Measurements from ENCODE around the gene EIF2S3B. TPM values are rescaled to one million over a fixed set of nuclear protein-coding genes. Genes with fewer than 3 reads are reported as not detected.

EIF2S3B gene
- total RNA-seq, 1 experiment from 2014 or later: 0.55 TPM

GRCh38 chr12:10540776-10541205 lies 35.1 kb downstream of the EIF2S3B start (continued):
- TF ChIP-seq GRHL2 (CRISPR knock-in tag; IDR thresholded peaks at IDR 0.05; ENCODE audit: insufficient replicate concordance, severe bottlenecking) (no peak), NFATC4 (CRISPR knock-in tag; IDR thresholded peaks at IDR 0.05) (no peak), SMAD3 (CRISPR knock-in tag; IDR thresholded peaks at IDR 0.05; ENCODE audit: borderline replicate concordance) (no peak), OVOL2 (CRISPR knock-in tag; IDR thresholded peaks at IDR 0.05; ENCODE audit: borderline replicate concordance) (no peak), ATF3 (CRISPR knock-in tag; conservative IDR thresholded peaks at IDR 0.05) (no peak), ZNF425 (CRISPR knock-in tag; conservative IDR thresholded peaks at IDR 0.05) (no peak)

- Mint-ChIP-seq H3K4me3 (no peak overlapping the region), H3K36me3 (no peaks in the 10 kb centered on the region), H3K27ac (no peak overlapping the region), H3K27me3 (ENCODE audit: low read depth) (no peaks in the 10 kb centered on the region), H3K9me3 (no peaks in the 10 kb centered on the region), H3K4me1 (no peaks in the 10 kb centered on the region)
- ATAC-seq (no peak), DNase-seq (ENCODE audit: low spot score) (no peak)
- ChIA-PET CTCF (no interaction called here), POLR2A (no interaction called here)
- TF ChIP-seq ESRRA (CRISPR knock-in tag; IDR thresholded peaks at IDR 0.05; ENCODE audit: borderline replicate concordance) (no peak), ZNF281 (CRISPR knock-in tag; IDR thresholded peaks at IDR 0.05) (no peak), NFE2L1 (CRISPR knock-in tag; IDR thresholded peaks at IDR 0.05) (no peak), RORB (CRISPR knock-in tag; IDR thresholded peaks at IDR 0.05) (no peak), JAZF1 (CRISPR knock-in tag; IDR thresholded peaks at IDR 0.05) (no peak)
These were observed 37.8 kb downstream of the EIF2S3B start for GRCh38 chr12:10543499-10543898.

- H3K9me3 Mint-ChIP-seq: peaks cover 15% of the 10 kb centered on the region
- no peak for DNase-seq (ENCODE audit: low spot score)
- ATAC-seq: no peak
- ChIA-PET POLR2A (no interaction called here), CTCF (no interaction called here)
- H3K4me3 Mint-ChIP-seq: no peak overlapping the region
- H3K27me3 Mint-ChIP-seq (ENCODE audit: low read depth): no peaks in the 10 kb centered on the region
- H3K4me1 Mint-ChIP-seq: no peaks in the 10 kb centered on the region
- H3K27ac Mint-ChIP-seq: no peak overlapping the region
- peaks cover 3% of the 10 kb centered on the region; the same call in 1 of the 2 replicates for H3K36me3 Mint-ChIP-seq
- no peak for TF ChIP-seq SMAD3 (CRISPR knock-in tag; IDR thresholded peaks at IDR 0.05; ENCODE audit: borderline replicate concordance)
- no peak for TF ChIP-seq ERG (CRISPR knock-in tag; IDR thresholded peaks at IDR 0.05)
- TF ChIP-seq TP53 (CRISPR knock-in tag; IDR thresholded peaks at IDR 0.05): no peak
- TF ChIP-seq GABPB1 (CRISPR knock-in tag; IDR thresholded peaks at IDR 0.05): no peak
- no peak for TF ChIP-seq JUN (CRISPR knock-in tag; IDR thresholded peaks at IDR 0.05)
- TF ChIP-seq ZNF512 (CRISPR knock-in tag; IDR thresholded peaks at IDR 0.05; ENCODE audit: borderline replicate concordance): no peak
- TF ChIP-seq CBFB (CRISPR knock-in tag; IDR thresholded peaks at IDR 0.05; ENCODE audit: low read depth): no peak
- TF ChIP-seq IRF2 (CRISPR knock-in tag; IDR thresholded peaks at IDR 0.05; ENCODE audit: borderline replicate concordance, low read depth): no peak
- no peak for TF ChIP-seq ZBTB43 (CRISPR knock-in tag; IDR thresholded peaks at IDR 0.05)
- TF ChIP-seq NR3C1 (CRISPR knock-in tag; conservative IDR thresholded peaks at IDR 0.05; ENCODE audit: low read depth): no peak
- no peak for TF ChIP-seq PREB (CRISPR knock-in tag; IDR thresholded peaks at IDR 0.05; ENCODE audit: borderline replicate concordance)
- no peak for TF ChIP-seq MYBL2 (CRISPR knock-in tag; IDR thresholded peaks at IDR 0.05)
These were observed 45.7 kb downstream of the EIF2S3B start for GRCh38 chr12:10551375-10551774.

Measured in WTC11 (cell line).